GM21619 (cell line): ENCODE data around the gene ANKS1B.
A peak's percentile ranks its signal among the peaks of the same experiment; 100 is the strongest.

ENCODE experiments used
- ATAC-seq: cut with Tn5 transposase; IDR thresholded peaks from one replicate; pipeline ENCODE4 v1.9.1; 2021; ENCODE audit not compliant: unreplicated experiment

ANKS1B gene

DNA sequence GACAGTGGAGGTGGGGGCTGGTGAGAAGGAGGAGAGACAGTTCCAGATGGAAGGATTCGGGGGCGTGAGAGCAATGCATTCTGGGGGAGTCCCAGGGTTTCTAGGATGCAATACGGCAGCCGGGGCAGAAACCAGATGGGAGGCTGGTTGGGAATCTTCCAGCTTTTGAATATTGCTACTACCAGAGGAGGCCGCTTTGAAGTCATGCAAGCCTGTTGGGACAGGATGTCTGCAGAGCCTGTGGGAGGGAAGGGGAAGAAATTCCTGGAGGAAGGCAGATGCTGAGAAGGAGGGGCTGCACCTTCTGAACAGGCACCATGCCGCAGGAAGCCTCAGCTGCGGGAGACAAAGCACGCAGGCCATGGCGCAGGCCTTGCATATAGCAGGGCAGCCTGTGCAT, 1234.2 kb downstream of the ANKS1B start:
- ATAC-seq, result no peak

DNA sequence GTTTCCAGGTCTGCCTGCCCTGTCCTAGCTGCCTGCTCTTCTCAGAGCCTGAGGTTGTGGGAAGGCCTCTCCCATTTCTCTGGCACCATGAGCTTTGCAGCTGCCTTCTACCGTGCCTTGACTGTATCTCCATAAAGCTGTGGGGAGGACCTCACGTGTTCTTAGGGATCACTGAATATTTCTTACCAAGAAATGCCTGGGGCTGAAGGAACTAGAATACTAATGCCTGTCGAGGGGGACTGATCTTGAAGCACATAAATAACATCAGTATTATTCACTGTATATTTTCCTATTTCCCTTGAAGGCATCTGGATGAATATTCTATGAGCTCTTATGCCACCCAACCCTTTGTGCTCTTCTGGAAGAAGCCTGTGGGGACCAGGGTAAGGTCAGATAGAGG, 1236.3 kb downstream of the ANKS1B start:
- ATAC-seq, result no peak

GRCh38 chr12:98745578-98746391, 1239.0 kb downstream of the ANKS1B start:
- peak; percentile 47 for ATAC-seq

DNA sequence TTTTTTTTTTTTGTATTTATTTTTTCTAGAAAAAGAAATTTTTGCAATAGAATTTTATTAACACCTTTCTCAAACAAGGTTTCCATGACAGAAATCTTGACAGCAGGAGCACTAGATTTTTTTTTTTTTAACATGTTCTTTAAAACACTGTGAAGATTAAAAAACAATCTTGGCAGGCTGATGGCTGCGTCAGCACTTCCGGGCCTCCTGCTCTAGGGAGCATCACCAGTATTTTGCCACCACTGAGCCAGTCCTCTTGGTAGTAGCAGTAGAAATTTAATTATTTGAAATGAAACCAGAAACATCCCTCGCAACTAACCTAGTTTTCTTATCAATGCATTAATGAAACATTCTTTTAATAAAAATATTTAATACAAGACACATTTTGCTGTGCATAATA, 1240.1 kb downstream of the ANKS1B start:
- no peak for ATAC-seq

DNA sequence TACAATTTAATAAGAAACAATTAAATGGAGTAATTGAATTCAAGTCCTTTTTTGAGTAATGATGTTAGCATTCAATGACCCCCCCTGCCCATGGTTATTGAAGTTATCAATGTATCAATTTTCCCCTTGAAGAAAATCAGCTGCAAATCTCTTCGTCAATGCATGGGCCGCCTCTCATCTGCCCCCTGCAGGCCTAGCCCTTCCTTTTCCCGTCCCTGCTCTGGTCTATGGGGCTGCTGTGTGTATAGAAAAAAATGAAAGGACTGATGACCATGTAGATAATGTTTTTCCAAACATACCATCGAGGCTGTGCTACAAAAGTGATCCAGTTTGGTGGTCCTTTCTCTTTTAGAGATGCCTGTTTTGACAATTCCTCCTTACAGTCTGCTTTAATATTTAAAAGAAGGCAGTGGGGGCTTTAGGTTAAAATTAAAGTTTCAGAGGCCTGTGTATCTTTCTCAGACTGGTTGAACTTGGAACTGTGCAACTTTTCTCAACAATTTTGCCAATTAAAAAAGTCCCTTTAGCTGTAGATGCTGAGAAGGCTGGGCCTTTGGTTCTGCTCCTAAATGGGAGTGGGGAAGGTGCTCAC, 1241.3 kb downstream of the ANKS1B start:
- ATAC-seq, result peak; percentile 73

- no peak for ATAC-seq
Observed at GRCh38 chr12:98741556-98742265, 1243.0 kb downstream of the ANKS1B start.

DNA sequence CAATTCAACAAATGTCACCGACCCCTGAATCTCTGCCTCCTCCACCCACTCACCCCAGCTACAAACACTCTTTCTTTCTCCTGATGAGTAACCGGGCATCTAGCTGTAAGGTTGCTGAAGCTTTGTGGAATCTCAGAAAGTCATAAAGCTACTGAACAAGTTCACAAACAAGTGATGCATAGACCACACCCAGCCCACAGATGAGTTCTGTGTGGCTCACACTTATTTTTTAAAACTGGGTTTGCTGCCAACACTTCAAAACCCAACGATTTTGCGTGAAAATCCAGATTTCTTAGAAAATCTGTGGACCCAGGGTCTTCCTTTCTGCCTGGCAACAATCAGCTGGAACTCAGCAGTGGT, 1243.6 kb downstream of the ANKS1B start:
- no peak for ATAC-seq

- ATAC-seq, result no peak
Observed at GRCh38 chr12:98740751-98741150, 1244.0 kb downstream of the ANKS1B start.

GRCh38 chr12:98738539-98738938, 1246.2 kb downstream of the ANKS1B start:
- no peak for ATAC-seq

GRCh38 chr12:98738002-98738401, 1246.7 kb downstream of the ANKS1B start:
- ATAC-seq, result no peak

DNA sequence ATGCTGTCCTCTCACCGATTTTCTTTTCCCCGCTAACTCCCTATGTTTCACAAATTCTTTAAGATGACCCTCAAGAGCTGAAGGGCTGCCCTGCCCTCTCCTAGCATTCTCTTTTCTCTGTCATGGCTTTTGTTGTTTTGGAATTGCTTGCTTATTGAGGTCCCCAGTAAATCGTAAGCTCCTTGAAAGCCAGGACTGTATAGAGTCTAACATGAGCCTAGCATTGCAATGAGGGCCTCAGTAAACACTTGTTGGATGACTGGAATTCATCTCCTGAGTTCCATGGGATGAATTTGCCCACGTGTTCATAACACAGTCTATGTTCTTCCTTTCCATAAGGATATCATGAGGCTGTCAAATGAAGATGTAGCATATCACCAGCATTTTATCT, 1247.4 kb downstream of the ANKS1B start:
- ATAC-seq, result no peak

- no peak for ATAC-seq
Observed at GRCh38 chr12:98736352-98737321, 1248.1 kb downstream of the ANKS1B start.

DNA sequence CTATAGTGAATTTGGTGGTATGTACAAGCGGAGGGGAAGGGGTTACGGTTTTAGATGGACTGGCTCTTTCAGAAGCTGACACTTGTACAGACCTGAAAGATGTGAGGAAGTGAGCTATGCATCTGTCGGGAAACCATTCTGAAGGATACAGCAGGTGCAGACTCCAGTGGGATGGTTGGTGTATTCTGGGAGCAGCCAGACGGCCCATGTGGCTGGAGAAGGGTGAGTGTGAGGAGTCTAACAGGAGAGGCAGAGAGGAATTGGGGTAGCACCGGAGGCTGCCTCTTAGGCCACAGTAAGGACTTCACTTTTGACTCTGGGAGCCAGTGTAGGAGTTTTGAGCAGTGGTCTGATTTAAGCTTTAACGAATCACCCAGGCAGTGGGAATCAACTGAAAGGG, 1248.9 kb downstream of the ANKS1B start:
- no peak for ATAC-seq

DNA sequence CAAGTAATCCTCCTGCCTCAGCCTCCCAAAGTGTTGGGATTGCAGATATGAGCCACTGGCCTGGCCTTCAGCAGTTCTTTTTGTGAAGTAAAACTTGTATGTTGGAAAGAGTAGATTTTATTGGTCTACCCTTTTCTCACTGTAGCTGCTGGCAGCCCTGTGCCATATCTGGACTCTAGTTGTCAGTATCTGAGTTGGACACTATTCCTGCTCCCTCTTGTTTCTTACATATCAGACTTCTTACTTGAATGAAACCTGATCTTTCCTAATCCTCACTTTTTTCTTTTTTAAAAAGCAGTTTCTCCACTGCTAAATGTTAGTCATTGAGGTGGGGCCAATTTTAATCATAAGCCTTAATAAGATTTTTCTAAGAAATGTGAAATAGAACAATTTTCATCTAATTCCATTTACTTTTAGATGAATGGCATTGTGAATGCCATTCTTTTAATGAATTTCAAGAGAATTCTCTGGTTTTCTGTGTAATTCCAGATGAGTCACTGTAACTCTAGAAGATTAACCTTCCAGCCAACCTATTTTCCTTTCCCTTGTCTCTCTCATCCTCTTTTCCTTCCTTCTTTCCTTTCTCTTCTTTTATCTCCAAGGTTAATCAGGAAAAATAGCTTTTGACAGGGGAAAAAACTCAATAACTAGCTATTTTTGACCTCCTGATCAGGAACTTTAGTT, 1250.9 kb downstream of the ANKS1B start:
- ATAC-seq, result no peak

- no peak for ATAC-seq
Observed at GRCh38 chr12:98730412-98730811, 1254.3 kb downstream of the ANKS1B start.

DNA sequence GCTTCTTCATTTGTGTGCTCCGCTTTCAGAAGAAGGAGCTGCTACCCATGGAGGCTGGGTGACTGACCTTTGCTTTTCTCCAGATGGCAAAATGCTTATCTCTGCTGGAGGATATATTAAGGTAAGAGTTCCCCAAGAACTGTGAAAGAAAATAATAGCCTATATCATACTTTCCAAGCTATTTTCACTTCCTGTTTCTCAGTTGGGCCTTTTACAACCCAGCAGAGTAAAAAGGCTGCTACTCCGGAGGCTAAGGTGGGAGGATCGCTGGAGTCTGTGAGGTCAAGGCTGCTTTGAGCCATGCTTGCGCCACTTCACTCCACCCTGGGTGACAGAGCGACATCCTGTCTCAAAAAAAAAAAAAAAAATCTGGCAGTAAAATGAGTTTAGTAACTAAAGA, 1257.5 kb downstream of the ANKS1B start:
- no peak for ATAC-seq

DNA sequence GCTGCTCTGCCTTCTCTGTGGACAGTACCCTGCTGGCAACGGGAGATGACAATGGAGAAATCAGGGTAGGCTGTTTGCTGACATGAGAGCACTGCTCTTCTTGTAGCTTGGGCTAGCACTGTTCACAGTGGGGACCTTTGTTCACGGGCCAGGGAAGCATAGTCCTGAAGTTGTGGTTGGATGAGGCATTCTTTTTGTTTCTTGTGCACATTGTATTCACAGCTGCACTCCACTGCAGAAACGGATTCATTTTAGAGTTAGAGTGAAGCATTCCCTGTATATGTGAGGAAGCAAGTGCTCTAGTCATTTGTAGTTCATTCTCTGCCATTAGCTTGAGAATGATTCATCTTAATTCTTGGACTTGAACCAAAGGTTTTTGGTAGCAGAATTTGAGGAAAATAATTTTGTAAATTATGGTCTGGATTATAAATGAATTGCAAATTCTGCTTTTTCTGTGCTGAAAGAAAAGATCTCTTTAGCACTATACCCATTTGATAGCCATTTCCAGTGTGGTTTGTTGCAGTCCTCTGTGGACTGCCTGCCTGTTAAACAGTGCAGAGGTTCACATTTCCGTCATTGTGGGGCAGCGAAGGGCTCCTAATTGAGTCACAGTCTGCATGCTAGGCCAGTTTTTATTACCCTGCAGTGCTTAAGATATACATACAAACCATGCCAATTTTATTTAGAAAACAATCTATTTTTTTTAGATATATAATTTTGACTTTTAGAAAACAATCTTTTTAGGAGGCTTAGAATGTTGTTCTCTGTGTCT, 1259.1 kb downstream of the ANKS1B start:
- ATAC-seq, result peak; percentile 93

GRCh38 chr12:98724384-98725155, 1260.2 kb downstream of the ANKS1B start:
- ATAC-seq, result no peak

DNA sequence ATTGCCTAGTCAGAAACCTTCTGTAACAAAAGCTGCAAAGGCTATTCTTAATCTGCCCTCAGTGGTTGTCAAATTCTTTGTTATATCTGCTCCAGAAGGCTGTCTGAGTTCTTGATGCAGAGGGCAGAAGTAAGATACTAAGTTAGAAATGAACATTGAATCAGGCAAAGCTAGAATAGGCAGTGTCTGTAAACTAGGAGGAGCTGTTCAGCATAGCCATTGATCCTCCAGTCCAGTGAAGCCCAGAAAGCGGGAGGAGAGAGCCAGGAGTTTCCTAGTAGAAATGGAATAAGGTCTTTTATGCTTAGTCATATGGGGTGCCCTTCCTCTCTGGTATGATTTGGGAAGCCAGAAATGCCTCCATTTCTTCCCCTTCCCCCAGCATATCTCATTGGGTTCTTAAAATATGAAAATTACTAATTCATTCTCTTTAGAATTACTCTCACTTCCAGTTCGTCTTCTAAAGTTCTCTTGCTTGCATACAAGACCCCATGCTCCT, 1263.5 kb downstream of the ANKS1B start:
- no peak for ATAC-seq
